Epithelial cell of esophagus (primary cell): Measurements from ENCODE around the gene CXCR6.
A peak's percentile ranks its signal among the peaks of the same experiment; 100 is the strongest.

ENCODE experiments used
- DNase-seq: peaks from one replicate; pipeline ENCODE4 v3.0.0; 2010; ENCODE audit warnings: low read depth
- H3K4me3 ChIP-seq: 2 replicates; pipeline ENCODE4 v1.5.1; 2011; ENCODE audit warnings: mild to moderate bottlenecking, low read length, control low read depth
- TF ChIP-seq, protein P1 (sequence below): IDR thresholded peaks from 2 replicates; pipeline ENCODE4 v1.5.1; 2011; ENCODE audit warnings: low read depth, mild to moderate bottlenecking, low read length, control low read depth, inconsistent platforms; ENCODE audit not compliant: insufficient read depth; ENCODE audit errors: missing control alignments

The CXCR6 gene

DNA sequence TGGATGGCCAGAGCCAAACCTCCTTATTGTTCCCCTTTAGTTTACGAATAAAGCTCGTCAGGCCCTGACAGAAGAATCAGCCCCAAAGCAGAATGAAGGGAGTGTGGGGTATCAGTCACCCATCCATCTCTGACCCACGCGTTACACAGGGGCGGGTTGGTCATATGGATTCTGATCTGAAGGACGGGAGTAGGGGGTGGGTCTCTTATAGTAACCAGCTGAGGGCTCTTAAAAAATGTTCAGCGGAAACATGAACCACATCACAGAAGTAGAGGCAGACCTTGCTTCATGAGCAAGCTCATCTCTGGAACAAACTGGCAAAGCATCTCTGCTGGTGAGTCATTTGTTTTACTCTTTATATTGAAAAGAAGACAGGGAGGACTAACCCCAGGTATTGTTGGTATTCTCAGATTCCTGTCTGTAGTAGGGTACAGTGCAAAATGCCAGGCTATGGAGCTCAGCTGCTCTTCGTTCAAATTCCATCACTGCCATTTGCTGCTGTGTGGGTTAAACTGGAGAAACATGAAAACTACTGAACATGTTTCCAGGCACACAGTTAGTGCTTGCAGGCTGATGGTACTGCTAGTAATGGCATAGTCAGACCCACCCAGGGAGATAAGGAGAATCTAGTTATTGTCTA, at the start of gene CXCR6:
Gene CXCR6 (plus strand): TSS at position 258 of the 640 bp plus-strand sequence. CDS start 3,018 bp downstream, outside the sequence.
- DNase-seq: no peak
- TF ChIP-seq, protein P1, sequence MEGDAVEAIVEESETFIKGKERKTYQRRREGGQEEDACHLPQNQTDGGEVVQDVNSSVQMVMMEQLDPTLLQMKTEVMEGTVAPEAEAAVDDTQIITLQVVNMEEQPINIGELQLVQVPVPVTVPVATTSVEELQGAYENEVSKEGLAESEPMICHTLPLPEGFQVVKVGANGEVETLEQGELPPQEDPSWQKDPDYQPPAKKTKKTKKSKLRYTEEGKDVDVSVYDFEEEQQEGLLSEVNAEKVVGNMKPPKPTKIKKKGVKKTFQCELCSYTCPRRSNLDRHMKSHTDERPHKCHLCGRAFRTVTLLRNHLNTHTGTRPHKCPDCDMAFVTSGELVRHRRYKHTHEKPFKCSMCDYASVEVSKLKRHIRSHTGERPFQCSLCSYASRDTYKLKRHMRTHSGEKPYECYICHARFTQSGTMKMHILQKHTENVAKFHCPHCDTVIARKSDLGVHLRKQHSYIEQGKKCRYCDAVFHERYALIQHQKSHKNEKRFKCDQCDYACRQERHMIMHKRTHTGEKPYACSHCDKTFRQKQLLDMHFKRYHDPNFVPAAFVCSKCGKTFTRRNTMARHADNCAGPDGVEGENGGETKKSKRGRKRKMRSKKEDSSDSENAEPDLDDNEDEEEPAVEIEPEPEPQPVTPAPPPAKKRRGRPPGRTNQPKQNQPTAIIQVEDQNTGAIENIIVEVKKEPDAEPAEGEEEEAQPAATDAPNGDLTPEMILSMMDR: no peak
- no peak within 1 kb of the TSS for H3K4me3 ChIP-seq

DNA sequence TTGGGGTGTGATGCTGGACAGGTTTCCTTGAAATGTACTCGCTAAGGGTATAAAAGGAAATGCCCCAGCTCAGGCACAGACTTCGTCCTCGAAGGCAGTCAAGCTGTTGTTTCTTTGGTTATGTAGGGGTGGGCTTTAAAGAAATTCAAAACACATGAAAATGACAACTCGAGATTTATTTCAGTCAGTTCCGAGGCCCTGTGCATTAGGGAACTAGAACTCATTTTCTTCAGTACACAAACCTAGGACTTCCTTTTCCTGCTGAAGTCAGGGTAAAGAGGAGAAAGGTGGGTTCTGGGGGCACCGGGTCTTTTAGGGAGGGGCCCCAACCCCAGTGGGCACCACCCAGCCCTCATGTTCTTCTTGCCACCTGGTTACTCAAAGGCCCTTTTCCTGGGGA, 49.2 kb upstream of the CXCR6 start:
- H3K4me3 ChIP-seq: no peak overlapping the region
- TF ChIP-seq, protein P1: no peak
- DNase-seq: no peak

DNA sequence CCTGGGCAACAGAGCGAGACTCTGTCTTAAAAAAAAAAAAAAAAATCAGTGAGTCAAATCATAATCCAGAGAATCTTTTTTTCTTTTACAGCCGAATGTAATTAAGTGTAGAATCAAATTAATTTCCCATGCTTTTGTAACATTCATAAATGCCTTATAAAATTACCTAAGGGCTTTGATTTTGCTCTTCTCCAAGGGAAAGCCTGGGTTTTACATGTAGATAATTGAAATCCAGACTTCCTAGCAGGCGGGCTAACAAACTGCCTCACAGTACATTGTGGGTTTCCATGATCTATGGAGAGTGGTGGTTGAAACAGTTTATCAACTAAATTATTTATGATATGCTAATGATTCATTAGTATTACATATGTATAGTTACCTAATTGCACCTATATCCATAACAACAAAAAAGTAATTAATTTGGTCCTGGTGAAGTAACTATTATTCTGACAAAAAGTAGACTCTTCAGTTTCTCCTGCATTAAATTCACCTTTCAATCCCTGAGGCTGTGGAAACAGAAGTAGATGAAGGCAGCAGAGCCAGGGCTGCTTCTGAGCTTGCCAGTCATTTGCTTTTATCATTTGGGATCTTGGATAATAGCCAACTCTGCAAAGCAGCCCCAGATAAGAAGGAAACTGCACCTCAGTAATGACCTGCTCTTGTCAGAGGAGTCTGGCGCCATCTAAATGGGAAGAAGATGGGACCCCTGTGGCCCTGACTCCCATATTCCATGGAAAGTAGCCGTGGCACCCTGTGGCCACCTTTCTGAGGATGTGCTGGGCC, 47.4 kb upstream of the CXCR6 start:
- TF ChIP-seq, protein P1: no peak
- no peak overlapping the region for H3K4me3 ChIP-seq

DNA sequence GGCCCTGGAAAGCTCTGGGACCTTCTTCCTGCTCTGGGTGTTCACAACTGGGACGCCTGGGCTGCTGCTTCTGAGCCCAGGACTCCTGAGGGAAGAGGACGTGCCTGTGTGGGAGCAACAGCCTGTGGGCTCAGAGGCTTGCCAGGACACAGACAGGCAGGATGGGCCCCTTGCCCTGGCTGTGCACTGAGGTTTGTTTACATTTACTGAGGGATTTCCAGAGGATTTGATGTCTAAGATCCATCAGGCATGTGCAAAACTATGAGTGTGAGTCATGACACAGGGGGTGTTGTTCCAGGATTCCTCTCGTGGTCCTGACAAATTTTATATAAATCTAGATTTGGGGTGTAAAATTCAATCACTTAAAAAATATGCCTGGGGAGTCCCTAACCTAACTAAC, 46.3 kb upstream of the CXCR6 start:
- TF ChIP-seq, protein P1: no peak
- DNase-seq: peak; percentile 67
- no peak overlapping the region for H3K4me3 ChIP-seq

More for the DNA sequence above, 47.4 kb upstream of the CXCR6 start:
- DNase-seq: no peak

DNA sequence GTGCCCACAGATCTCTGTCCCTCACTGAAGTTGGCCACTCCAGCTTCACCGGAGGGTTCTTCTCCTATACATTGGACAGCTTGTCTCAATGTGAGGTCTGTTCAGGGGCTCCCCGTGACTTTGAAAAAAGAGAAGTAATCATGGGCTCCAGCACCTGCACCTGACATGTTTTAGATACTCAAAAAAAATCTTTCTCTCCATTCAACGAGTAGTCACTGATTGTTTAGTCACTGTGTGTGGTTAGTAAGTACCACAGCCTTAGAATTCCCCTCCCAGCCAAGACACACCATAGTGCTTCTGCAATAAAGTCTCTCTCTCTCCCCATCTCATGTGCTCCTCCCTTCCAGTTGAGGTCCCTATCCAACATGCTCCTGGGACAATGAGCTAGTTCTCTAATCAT, 38.3 kb upstream of the CXCR6 start:
- DNase-seq: no peak
- TF ChIP-seq, protein P1: no peak
- no peak overlapping the region for H3K4me3 ChIP-seq

DNA sequence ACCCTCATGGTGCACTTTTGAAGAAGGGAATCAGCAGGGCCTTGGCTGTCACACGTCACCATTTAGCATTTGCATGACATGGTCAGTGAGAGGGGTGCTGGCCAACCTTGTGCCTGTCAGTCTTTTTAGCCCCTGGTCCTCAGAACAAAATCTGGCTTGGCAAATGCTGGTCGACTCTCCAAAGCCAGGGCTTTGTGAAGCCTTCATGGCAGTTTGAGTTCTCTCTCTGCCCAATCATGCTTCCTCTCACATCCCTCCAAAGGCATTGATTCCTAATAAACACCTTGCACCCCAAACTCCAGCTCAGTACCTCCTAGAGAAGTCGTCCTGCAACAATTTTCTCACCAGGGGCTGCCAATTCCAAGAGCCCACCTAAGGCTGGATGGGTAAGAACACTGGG, 37.5 kb upstream of the CXCR6 start:
- no peak overlapping the region for H3K4me3 ChIP-seq
- DNase-seq: no peak
- TF ChIP-seq, protein P1: no peak
